GF-D8 (cell line): ENCODE results near the gene HP.
"Not testable (repeated sequence)": the region's sequence is repeated elsewhere in the genome, so short reads cannot be mapped to it uniquely, and the experiment has no call there.

Source experiments
- DNase-seq: peaks from one replicate; lab custom pipeline; 2025; lab: John Stamatoyannopoulos, UW

HP gene

GRCh38 chr16:72054254-72054847 is at the start of gene HP:
Gene HP, plus strand, starts transcription at chr16:72054505. Its CDS starts 148 bp downstream, at chr16:72054653.
- DNase-seq = peak; percentile 90

GRCh38 chr16:72008065-72008423 is 46.3 kb upstream of the HP start:
- DNase-seq = not testable (repeated sequence)

GRCh38 chr16:72008424-72009216 is 45.7 kb upstream of the HP start, which contains the start of gene DHODH:
Gene DHODH, plus strand, starts transcription at chr16:72008744. Its CDS starts 21 bp downstream, at chr16:72008765.
- DNase-seq = peak; percentile 93

GRCh38 chr16:72009779-72010178 is 44.5 kb upstream of the HP start:
- no peak for DNase-seq

GRCh38 chr16:72012607-72013006 is 41.7 kb upstream of the HP start:
- DNase-seq = no peak

GRCh38 chr16:72013389-72013788 is 40.9 kb upstream of the HP start:
- no peak for DNase-seq

- no peak for DNase-seq
Measured at GRCh38 chr16:72013888-72014581, 40.3 kb upstream of the HP start.

- no peak for DNase-seq
Measured at GRCh38 chr16:72014675-72015074, 39.6 kb upstream of the HP start.

GRCh38 chr16:72015124-72015523 is 39.2 kb upstream of the HP start:
- DNase-seq = no peak

- no peak for DNase-seq
Measured at GRCh38 chr16:72018470-72018869, 35.8 kb upstream of the HP start.

- no peak for DNase-seq
Measured at GRCh38 chr16:72021043-72021442, 33.3 kb upstream of the HP start.

GRCh38 chr16:72022127-72022526 is 32.2 kb upstream of the HP start:
- no peak for DNase-seq

- no peak for DNase-seq
Measured at GRCh38 chr16:72023962-72024361, 30.3 kb upstream of the HP start.

GRCh38 chr16:72024862-72025382 is 29.4 kb upstream of the HP start:
- DNase-seq = no peak

- DNase-seq = no peak
Measured at GRCh38 chr16:72025404-72026114, 28.7 kb upstream of the HP start.

GRCh38 chr16:72027669-72028378 is 26.5 kb upstream of the HP start:
- DNase-seq = no peak

- no peak for DNase-seq
Measured at GRCh38 chr16:72029567-72030271, 24.6 kb upstream of the HP start.

- DNase-seq = no peak
Measured at GRCh38 chr16:72033437-72033836, 20.9 kb upstream of the HP start.

GRCh38 chr16:72036098-72036497 is 18.2 kb upstream of the HP start:
- no peak for DNase-seq

- peak; percentile 24 for DNase-seq
Measured at GRCh38 chr16:72042157-72042660, 12.1 kb upstream of the HP start.

- no peak for DNase-seq
Measured at GRCh38 chr16:72043058-72043457, 11.2 kb upstream of the HP start.
